Activated CD8-positive, alpha-beta memory T cell treated with anti-CD3 and anti-CD28 coated beads, Interleukin-2, amount 50 U/mL, for 48 hours (primary cell): ENCODE results near the gene BRPF3.

Experiments used
- DNase-seq: peaks from one replicate; pipeline ENCODE4 v3.0.0-alpha.2; 2020

The BRPF3 gene

DNA sequence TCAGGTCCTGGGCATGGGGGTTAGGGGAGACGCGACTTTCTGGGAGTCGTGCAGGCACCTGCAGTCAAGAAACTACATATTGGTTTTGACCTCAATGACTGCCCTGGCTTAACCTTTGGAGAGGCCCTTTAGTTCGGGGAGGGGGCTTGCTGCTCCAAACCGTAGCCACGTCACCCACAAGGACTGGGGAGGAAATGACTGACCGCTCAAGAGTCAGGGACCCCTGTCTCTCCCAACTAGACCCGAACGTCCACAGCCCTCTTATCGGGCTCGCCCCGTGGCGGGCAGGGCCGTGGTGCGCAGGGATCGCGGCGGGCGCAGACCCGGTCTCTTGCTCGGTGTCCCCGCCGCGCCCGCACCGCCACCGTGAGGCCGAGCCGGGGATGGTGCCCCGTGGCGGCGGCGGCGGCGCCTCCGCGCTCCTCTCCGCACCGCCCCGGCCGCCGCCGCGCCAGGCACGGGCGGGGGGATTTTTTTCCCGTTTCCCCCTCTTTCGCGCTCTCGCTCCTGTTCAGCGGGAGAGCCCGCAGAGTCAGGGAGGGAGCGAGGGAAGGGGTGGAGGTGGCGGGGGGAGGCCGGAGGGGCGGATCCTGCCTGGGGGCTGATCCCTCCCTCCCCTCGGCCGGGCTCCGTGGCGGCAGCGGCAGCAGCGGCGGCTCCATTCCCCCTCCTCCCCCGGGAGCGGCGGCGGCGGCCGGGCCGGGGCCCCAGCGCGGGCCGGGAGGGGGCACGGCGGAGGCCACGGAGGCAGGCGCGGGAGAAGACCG, at the start of gene BRPF3:
Gene BRPF3, plus strand, starts transcription at position 632 of the 767 bp plus-strand sequence. CDS start 3,579 bp downstream, outside the sequence.
- peak; percentile 86 for DNase-seq

DNA sequence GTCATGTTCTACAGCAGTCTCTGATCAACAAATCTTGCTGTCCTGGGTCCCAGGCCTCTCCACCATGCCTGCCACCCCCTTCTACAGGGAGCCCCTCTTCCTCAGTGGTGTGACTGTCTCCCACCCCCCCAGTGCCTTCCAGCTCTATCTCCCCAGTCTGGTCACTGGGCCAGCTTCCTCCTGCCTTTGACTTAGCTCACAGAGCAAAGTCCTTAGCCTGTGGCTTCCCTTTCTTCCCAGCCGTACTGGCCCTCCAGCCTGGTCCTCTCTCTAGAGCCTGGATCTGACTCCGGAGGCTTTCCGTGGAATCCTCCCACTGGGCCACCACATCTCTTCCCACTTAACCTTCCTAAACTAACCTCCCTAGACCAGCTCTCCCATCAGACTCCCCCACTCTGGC, 49.2 kb upstream of the BRPF3 start:
- no peak for DNase-seq

DNA sequence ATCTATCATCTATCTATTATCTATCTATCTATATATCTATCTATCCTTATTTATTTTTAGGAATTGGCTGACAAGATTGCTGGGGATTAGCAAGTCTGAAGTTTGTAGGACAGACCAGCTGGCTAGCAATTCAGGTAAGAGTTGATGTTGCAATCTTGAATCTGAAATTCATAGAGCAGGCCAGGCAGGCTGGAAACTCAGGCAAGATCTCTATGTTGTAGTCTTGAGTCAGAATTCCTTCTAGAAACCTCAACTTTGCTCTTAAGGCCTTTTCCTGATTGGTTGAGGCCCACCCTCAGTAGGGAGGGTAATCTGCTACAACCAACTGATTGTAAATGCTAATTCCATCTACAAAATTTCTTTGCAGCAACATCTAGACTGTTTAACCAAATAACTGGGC, 47.1 kb upstream of the BRPF3 start:
- DNase-seq = no peak

DNA sequence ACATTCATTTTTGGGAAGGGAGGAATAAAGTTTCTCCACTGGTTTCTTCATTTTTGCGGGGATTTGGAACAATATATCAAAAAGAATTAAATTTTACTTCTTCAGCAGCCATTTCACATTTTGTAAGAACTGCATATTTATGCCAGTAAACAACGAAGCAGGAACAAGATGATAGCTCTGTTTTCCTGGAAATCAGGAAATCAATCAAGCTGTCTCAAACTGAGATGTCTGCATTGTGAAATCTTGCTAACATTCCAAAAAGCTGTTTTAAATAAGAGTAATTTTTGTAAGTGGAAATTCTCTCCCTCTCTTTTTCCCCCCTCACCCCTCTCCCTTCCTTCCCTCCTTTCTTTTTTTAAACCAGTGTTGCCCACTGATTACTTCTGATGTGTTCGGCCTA, 46.3 kb upstream of the BRPF3 start:
- no peak for DNase-seq

DNA sequence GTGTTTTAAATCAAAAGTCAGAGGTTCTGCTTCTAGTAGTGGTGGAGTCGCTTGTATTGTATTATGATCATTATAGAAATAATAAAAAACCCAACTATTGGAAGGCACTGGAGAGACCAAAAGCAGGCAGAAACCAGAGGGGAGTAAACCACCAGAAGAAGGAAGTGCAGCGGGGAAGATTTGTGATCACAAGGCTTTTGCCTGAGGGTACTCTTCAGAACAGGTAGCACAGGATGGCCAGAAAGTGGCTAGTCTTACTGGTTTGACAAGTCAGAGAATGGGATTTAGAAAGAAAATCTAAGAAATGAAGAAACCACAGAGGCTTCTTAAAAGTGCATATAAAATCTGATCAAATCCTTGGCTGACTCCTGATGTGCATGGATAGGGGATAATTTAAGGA, 42.3 kb upstream of the BRPF3 start:
- DNase-seq = no peak

DNA sequence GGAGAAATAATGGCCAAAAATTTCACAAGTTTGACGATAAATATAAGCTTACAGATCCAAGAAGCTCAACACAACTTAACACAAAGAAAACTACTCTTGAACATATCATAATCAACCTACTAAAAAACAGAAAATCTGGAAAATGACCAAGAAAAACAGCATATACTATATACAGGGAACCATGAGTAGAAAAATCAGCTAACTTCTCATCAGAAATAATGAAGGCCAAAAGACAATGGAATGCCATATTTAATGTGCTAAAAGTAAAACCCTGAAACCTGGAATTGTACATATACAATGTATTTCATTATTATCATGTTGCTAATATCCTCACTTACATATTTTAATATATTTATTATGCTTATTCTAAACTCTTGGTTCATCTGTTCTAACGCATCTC, 40.9 kb upstream of the BRPF3 start:
- no peak for DNase-seq

DNA sequence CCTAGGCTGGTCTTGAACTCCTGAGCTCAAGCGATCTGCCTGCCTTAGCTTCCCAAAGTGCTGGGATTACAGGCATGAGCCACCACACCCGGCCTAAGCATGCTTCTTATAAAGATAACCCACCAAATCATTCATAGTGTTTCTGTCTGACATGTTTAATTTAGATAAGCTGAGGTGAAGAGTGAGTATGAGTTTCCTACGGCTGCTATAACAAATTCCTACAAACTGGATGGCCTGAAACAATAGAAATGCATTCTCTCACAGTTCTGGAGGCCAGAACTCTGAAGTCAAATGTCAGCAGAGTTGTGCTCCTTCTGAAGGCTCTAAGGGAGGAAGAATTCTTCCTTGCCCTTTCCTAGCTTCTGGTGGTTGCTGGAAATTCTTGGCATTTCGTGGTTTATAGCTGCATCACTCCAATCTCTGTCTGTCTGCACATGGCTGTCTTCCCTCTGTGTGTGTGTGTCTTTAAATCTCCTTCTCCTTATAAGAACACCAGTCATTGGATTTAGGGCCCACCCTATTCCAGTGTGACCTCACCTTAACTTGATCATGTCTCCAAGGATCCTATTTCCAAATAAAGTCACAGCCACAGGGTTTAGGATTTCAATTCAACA, 36.3 kb upstream of the BRPF3 start:
- no peak for DNase-seq

DNA sequence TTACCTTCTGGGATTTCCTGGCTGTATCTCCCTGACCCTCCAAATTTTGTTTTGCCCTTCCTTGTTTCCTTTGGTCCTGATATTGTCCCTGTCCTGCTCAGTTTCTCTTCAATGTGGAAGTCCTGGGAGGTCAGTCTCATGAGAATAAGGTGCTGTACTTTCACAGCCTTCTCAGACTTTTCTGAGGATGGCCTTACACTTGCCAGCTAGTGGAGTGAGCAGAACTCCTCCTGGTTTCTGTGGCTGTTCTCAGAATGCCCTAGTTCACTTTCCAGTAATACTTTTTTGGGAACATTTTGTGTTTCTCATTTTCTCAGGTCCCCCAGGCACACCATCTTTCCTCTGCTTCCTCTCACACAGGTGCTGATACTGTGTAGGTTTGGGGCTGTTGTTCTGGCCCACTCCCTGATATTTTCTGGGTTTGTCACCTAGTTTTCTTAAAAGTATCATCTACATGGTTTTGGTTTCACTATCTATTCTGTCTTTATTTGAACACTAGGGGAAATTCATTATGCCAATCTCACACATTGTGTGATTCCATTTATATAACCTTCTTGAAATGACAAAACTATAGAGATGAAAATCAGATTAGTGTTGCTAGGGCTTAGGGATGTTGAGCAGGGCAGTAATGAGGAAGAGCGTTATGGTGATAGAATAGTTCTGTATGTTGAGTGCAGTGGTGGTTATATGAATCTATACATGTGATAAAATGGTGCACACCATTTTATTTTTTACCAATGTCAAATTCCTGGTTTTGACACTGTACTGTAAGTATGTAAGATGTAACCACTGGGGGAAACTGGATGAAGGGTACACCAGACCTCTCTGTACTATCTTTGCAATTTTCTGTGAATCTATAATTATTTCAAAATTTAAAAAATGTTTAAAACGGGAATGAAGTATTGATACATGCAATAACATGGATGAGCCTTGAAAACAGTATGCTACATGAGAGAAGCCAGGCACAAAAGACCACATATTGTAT, 27.2 kb upstream of the BRPF3 start:
- DNase-seq = no peak

DNA sequence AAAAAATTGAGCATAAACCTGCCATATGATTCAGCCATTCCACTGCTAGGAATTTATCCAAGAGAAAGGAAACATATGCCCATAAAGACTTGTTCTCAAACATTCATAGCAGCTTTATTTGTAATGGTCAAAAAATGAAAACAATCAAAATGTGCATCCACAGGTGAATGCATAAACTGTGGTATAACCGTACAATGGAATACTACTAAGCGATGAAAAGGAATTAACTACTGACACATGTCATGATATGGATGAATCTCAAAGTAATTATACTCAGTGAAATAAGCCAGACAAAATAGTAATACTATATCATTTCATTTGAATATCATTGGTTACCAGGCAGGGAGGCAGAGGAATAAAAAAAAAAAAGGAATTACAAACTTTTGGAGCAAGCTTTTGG, 25.8 kb upstream of the BRPF3 start:
- DNase-seq = no peak

DNA sequence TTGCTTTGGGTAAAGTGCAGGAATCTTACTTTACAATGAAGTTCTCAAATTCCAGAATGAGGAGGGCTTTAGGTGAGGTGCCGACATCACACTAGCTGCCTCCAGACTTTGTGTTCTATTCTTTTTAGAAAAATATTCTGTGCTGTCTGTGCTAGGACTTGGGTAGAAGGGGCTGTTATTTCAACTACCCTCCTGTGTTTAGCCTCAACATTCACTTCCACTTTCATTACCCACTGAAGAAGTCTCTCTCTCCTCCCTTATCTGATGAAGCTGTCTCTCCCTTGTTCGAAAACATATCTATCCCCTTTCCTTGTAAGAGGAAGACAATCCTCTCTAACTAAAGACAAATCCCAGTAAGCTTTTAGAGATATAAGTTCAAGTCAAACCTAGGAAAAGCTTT, 25.0 kb upstream of the BRPF3 start:
- DNase-seq = no peak

DNA sequence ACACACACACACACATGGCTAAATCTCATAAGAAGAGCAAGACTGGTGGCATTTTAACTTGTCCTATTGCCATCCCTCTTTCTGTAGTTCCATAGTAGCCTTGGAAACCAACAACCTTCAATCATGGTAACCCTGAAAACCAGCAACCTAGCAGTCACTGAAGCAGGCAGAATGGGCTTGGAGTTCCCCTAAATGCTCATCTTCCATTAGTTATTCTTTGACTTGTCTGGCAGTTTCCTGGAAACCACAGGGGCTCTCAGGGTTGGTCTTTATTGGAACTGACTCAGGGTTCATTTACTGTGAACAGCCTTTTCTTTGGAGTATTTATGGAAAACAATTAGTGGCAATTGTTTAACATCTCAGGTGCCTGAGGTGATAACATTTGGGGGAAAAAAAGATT, 19.4 kb upstream of the BRPF3 start:
- DNase-seq = no peak

DNA sequence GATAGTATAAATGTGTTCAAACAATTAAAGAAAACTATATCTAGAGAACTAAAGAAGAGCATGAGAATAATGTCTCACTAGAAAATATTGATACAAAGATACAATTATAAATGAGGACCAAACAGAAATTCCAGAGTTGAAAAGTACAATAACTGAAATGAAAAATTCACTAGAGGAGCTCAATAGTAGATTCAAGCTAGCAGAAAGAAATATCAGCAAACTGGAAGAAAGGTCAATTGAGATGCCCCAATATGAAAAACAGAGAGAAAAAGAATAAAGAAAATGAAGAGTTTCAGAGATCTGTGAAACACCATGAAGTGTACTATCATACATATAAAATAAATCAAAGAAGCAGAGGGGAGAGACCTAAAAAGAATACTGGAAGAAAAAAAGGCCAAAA, 18.0 kb upstream of the BRPF3 start:
- DNase-seq = no peak

DNA sequence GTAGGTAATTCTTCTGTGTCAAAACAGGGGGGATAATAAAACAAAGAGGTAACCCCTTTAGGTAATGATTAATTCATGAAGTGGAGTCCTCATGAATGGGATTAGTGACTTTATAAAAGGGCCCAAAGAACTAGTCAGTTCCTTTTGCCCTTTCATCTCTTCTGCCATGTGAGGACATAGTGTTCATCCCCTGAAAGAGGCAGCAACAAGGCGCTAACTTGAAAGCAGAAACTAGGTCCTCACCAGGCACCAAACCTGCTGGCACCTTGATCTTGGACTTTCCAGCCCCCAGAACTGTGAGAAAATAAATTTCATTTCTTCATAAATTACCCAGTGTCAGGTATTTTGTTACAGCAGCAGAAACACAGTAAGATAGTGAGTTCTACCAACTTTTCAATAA, 16.4 kb upstream of the BRPF3 start:
- no peak for DNase-seq

DNA sequence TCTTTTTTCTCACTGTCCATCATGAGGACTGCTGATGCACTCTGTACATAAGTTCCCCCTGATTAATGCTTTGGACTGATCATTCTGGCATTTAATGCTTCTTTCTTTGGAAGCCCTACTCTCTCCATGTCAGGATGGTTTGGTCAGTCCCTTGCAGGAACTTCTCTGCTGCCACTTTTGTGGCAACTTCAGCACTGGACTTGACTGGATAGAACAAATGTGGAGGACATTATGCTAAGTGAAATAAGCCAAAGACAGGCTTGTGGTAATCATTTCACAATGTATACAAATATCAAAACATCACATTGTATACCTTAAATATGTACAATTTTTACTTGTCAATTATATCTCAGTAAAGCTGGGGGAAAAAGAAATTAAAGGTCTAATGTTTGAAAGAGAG, 12.2 kb upstream of the BRPF3 start:
- DNase-seq = no peak

DNA sequence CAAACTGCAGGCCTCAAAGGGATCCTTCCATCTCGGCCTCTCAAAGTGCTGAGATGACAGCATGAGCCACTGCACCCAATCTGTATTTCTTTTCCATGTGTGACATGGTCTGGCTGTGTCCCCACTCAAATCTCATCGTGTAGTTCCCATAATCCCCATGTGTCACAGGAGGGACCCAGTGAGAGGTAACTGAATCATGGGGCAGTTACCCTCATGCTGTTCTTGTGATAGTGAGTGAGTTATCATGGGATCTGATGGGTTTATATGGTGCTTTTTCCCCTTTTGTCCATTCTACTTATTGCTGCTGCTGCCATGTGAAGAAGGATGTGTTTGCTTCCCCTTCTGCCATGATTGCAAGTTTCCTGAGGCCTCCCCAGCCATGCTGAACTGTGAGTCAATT, 10.3 kb upstream of the BRPF3 start:
- DNase-seq = no peak

DNA sequence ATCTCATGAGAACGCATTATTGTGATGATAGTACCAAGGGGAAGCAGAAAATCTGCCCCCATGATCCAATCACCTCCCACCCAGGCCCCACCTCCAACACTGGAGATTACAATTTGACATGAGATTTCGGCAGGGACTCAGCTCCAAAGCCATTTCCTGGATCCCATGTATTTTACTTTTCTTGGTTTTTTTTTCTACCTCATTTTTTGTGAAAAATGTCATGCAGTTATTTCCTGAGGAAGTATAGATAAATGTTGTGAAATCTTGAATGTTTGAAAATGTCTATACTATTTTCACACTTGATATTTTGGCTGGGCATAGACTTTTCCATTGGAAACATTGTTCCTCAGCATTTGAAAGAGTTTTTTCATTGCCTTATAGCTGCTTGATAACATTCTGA, 9.1 kb upstream of the BRPF3 start:
- no peak for DNase-seq

DNA sequence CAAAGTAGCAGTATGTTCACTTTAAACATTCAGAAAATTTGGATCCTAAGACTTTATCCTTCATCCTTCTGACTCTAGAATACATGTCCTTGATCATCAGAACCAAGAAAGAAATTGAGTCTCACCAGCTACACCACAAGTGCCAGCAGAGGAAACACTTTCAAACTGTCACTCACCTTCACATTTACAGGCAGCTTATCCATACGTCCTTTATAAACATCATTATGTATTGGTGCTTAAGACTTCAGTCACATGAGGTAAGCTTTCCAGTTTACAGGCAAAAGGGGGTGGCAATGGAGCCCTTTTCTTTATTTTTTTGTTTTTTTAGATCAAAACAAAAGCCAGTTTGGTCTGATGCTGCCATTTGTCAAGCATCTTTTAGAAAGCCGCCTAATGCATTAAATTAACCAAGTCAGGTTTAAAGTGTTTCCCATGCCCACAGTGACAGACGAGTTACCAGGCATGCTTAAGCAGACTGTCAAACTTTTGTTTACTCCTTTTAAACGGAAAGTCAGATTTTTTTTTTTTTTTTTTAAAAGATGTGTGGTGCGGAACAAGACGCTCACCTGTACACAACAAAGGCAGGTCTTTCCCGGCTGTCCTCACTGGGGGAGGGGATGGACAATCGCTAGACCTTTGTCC, 952 bp upstream of the BRPF3 start:
- no peak for DNase-seq

DNA sequence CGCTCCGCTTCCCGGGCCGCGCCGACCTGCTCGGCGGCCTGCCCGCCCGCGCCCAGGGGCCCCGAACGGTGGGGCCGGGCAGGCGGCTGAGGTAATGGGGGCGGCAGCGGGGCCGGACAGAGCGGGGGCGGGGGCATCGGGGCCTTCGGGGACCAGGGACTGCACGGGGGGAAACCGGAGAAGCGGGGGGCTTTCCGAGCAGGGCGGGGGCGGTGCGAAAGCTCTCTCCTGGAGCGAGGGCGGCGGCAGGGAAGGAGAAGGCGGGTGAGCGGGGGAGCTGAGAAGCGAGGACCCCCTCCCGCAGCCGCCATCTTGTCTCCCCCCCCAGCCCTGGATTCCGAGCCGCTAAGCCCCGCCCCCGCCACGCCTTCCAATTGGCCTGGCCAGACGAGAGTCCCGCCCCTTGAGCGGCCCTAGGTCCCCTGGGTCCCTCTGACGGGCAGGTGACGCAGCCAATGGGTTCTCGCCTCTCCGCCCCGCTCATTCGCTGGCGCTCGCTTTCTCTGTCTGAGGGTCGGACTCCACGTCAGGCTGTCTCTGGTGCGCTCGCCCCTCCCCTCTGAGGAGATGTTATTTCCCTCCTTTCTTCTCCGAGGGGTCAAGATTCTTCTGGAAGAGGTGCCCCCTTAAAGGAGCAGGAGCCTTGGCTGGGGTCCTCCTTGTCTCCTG, 470 bp downstream of the BRPF3 start:
- DNase-seq = peak; percentile 100

DNA sequence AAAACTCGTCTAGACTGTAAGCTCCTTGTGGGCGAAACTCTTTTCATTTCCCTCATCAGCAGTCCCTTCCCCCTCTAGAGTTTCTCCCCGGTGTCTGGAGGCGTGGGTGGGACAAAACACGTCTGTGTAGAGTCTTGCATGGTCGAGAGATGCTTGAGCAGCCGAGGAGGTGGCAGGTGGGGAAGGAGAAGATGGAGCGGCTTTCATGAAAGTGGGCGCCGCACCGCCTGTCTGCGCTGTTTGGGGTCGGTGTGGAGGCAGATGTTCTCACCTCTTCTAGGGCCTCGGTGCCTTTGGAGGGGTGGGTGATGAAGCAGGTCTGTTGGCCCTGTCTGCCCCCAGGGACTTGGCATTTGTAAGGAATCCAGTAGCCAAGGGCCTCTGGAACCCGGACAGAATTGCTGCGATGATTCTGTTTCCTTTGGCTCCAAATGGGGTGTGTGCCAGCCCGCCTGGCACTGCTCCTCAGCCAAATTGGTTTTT, 1.2 kb downstream of the BRPF3 start:
- no peak for DNase-seq

DNA sequence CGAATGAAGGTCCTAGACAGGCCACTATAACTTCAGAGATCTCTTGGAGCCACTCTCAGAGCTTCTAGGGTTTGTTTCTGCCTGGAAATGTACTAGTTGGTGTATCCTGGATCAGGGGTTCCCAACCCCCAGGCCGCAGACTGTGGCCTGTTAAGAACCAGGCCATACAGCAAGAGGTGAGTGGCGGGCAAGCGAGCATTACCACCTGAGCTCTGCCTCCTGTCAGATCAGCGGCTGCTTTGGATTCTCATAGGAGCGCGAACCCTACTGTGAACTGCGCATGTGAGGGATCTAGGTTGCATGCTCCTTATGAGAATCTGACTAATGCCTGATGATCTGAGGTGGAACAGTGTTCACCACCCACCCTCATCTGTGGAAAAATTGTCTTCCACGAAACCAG, 2.4 kb downstream of the BRPF3 start:
- no peak for DNase-seq

DNA sequence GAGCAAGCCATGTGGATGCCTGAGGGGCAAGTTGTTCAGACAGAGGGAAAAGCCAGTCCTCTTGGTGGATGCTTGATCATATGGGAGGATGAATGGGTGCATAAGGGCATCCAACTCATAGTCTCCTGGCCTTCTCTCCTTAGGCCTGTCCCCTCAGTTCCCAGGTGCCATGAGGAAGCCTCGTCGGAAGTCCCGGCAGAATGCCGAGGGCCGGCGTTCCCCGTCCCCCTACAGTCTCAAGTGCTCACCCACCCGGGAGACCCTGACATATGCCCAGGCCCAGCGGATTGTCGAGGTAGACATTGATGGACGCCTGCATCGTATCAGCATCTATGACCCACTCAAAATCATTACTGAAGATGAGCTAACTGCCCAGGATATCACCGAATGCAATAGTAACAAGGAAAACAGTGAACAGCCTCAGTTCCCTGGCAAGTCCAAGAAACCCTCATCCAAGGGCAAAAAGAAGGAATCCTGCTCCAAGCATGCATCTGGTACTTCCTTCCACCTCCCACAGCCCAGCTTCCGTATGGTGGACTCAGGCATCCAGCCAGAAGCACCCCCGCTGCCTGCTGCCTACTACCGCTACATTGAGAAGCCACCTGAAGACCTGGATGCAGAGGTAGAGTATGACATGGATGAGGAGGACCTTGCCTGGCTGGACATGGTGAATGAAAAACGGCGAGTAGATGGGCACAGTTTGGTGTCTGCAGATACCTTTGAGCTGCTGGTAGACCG, 3.8 kb downstream of the BRPF3 start:
- DNase-seq = no peak
